B cell (primary cell): ENCODE results near the gene PTGIR. TPM values are rescaled to one million over a fixed set of nuclear protein-coding genes. Genes with fewer than 3 reads are reported as not detected.

Source experiments
- ATAC-seq: fragments of 200-7000 bp; cut with Tn5 transposase; one replicate; pipeline ENCODE4 v1.10.0; 2021; ENCODE audit warnings: low read depth, mild to moderate bottlenecking, moderate number of reproducible peaks, moderate library complexity
- CTCF ChIA-PET: fragments of 350-600 bp; sonication (Branson Sonifier 250); formaldehyde crosslinking; loops from one replicate; lab custom pipeline; 2021; ENCODE audit warnings: antibody characterized with exemption, inconsistent platforms; lab: Charles Lee
- POLR2A ChIA-PET: fragments of 350-600 bp; sonication (Branson Sonifier 250); formaldehyde crosslinking; loops from one replicate; lab custom pipeline; 2021; ENCODE audit warnings: antibody characterized with exemption; lab: Charles Lee
- DNase-seq: peaks from one replicate; pipeline ENCODE4 v3.0.0; 2013
- H2AFZ ChIP-seq: 2 replicates; pipeline ENCODE4 v1.6.1; 2012; ENCODE audit warnings: mild to moderate bottlenecking, low read depth, low read length; ENCODE audit not compliant: insufficient read depth, poor library complexity, severe bottlenecking
- H3K27ac ChIP-seq, 2 donors: 1 replicate in 1 of 2; 2 replicates in 1 of 2; pipeline ENCODE4 v1.5.1; 2012 to 2013; ENCODE audit warnings: low read length in 2 of 2, mild to moderate bottlenecking in 2 of 2, moderate library complexity in 1 of 2
- H3K27me3 ChIP-seq, 4 experiments: fragments of 200-600 bp in 1 of 4; sonication (generic) in 1 of 4; replicated peaks in 1 of 4; 1 replicate in 2 of 4; 2 replicates in 2 of 4; pipeline versions ENCODE4 v1.6.1 to v1.7.0; 2013 to 2016; ENCODE audit warnings: low read length in 3 of 4, mild to moderate bottlenecking in 2 of 4, mixed read lengths in 1 of 4, moderate library complexity in 1 of 4; ENCODE audit not compliant: insufficient read depth in 4 of 4, control insufficient read depth in 3 of 4; ENCODE audit errors: control extremely low read depth in 1 of 4
- H3K36me3 ChIP-seq, 2 experiments: replicated peaks in 1 of 2; 1 replicate in 1 of 2; 2 replicates in 1 of 2; pipeline versions ENCODE4 v1.6.1 to v1.7.1; 2013; ENCODE audit warnings: low read length in 1 of 2; ENCODE audit not compliant: insufficient read depth in 2 of 2, control insufficient read depth in 1 of 2; ENCODE audit errors: control extremely low read depth in 1 of 2, extremely low read depth in 1 of 2
- H3K4me1 ChIP-seq, 2 donors: fragments of 200-600 bp in 1 of 2; sonication (generic) in 1 of 2; 1 replicate in 1 of 2; 2 replicates in 1 of 2; pipeline versions ENCODE4 v1.5.1 to v1.6.1; 2013 to 2017; ENCODE audit warnings: low read length in 2 of 2; ENCODE audit not compliant: control insufficient read depth in 2 of 2, insufficient read depth in 2 of 2
- H3K4me2 ChIP-seq: replicated peaks from 2 replicates; pipeline ENCODE3; 2012; ENCODE audit warnings: mild to moderate bottlenecking, low read depth, low read length; ENCODE audit not compliant: poor library complexity, severe bottlenecking
- H3K4me3 ChIP-seq, 5 experiments: fragments of 200-600 bp in 1 of 5; sonication (generic) in 1 of 5; 1 replicate in 3 of 5; 2 replicates in 2 of 5; pipeline versions ENCODE4 v1.5.1 to v1.7.0; 2011 to 2016; ENCODE audit warnings: low read length in 4 of 5, mild to moderate bottlenecking in 4 of 5, low read depth in 2 of 5, control low read depth in 1 of 5, moderate library complexity in 1 of 5; ENCODE audit not compliant: insufficient read depth in 1 of 5; ENCODE audit errors: control extremely low read depth in 1 of 5, extremely low read depth in 1 of 5
- H3K79me2 ChIP-seq: fragments of 200-600 bp; sonication (generic); one replicate; pipeline ENCODE4 v1.6.0; 2016; ENCODE audit warnings: low read length; ENCODE audit not compliant: control insufficient read depth, insufficient read depth
- H3K9ac ChIP-seq: fragments of 200-600 bp; sonication (generic); 2 replicates; pipeline ENCODE4 v1.6.1; 2017; ENCODE audit warnings: mild to moderate bottlenecking, low read length, moderate library complexity
- H3K9me3 ChIP-seq, 3 donors: one replicate each; pipeline versions ENCODE4 v1.6.1 to v1.7.1; 2013; ENCODE audit warnings: low read length in 2 of 3; ENCODE audit not compliant: control insufficient read depth in 2 of 3, insufficient read depth in 1 of 3; ENCODE audit errors: control extremely low read depth in 1 of 3
- H4K20me1 ChIP-seq: 2 replicates; pipeline ENCODE4 v1.6.0; 2012; ENCODE audit warnings: mild to moderate bottlenecking, low read length; ENCODE audit not compliant: insufficient read depth, control insufficient read depth, poor library complexity, severe bottlenecking
- H3K27ac Mint-ChIP-seq: one replicate; pipeline ENCODE4 v1.8.0; 2021; ENCODE audit warnings: mixed read lengths
- H3K27me3 Mint-ChIP-seq: one replicate; pipeline ENCODE4 v1.8.0; 2021; ENCODE audit warnings: mixed read lengths
- H3K4me1 Mint-ChIP-seq: one replicate; pipeline ENCODE4 v1.8.0; 2021; ENCODE audit warnings: mixed read lengths
- H3K4me3 Mint-ChIP-seq: one replicate; pipeline ENCODE4 v1.8.0; 2021; ENCODE audit warnings: mixed read lengths
- H3K9me3 Mint-ChIP-seq: one replicate; pipeline ENCODE4 v1.8.0; 2022; ENCODE audit warnings: mixed read lengths; ENCODE audit not compliant: insufficient read depth
- CTCF ChIP-seq: fragments of 200-600 bp; IDR thresholded peaks from one replicate; pipeline ENCODE4 v1.8.0; 2022; ENCODE audit warnings: antibody characterized with exemption, mild to moderate bottlenecking
- EZH2 ChIP-seq: IDR thresholded peaks from 2 replicates; pipeline ENCODE4 v1.6.1; 2012; ENCODE audit warnings: borderline replicate concordance, low read depth, mild to moderate bottlenecking, moderate library complexity, low read length; ENCODE audit not compliant: insufficient read depth, poor library complexity, severe bottlenecking
- WGBS: methylation state at CpG from one replicate; pipeline ENCODE4 v1.1.5; 2013; ENCODE audit warnings: missing lambda C conversion rate; ENCODE audit not compliant: insufficient coverage; 5-methylcytosine and 5-hydroxymethylcytosine counted together
- intact Hi-C: fragments of 100-400 bp; cut with micrococcal nuclease; formaldehyde crosslinking; loops from one replicate; pipeline ENCODE4 v1.10.0; 2022
- polyA plus RNA-seq: library from polyadenylated mRNA; depleted of rRNA; stranded (reverse); fragments of >200 nt; gene quantifications from 2 replicates; pipeline ENCODE4 v1.2.3, GENCODE V29; 2012
- total RNA-seq, 2 donors: library from RNA; stranded (reverse); fragments of 120-200 nt in 1 of 2; gene quantifications; 1 replicate in 1 of 2; 2 replicates in 1 of 2; pipeline versions ENCODE4 v1.2.3 to v1.2.4, GENCODE V29; 2013 to 2022

The PTGIR gene
- total and polyA plus RNA-seq, 2 donors (not counting 1 experiment from before 2014, with no cell fraction given): 1.9 to 2.1 TPM

- TF ChIP-seq CTCF (no peak), EZH2 (no peak)
- no peak for ATAC-seq
- ChIA-PET CTCF (no interaction called here), POLR2A (interaction anchor here (0.7 kb wide), 1 partner anchor 11 kb away, joined by 6 read pairs; no protein-coding TSS in a partner anchor)
- H3K4me3 ChIP-seq: no peak overlapping the region
- Mint-ChIP-seq H3K27me3 (peaks cover 57% of the 10 kb centered on the region), H3K4me3 (peak overlapping the region; percentile 42), H3K27ac (peak overlapping the region; percentile 69), H3K4me1 (peaks cover 8% of the 10 kb centered on the region), H3K9me3 (no peaks in the 10 kb centered on the region)
- H2AFZ ChIP-seq: no peak overlapping the region
- H3K9ac ChIP-seq: no peak overlapping the region
- intact Hi-C loops: no loop called here
- peaks cover 6 to 8% of the 10 kb centered on the region in 2 donors for H3K4me1 ChIP-seq
- no peak overlapping the region for H3K27ac ChIP-seq
- no peaks in the 10 kb centered on the region for H4K20me1 ChIP-seq
- peaks cover 0 to 56% (median 24%) of the 10 kb centered on the region in 4 experiments for H3K27me3 ChIP-seq
- peak; percentile 31 for DNase-seq
- peaks cover 0 to 26% (median 14%) of the 10 kb centered on the region in 3 donors for H3K9me3 ChIP-seq
- 26% methylated on average over 58 of the region's 63 CpGs for WGBS
- H3K36me3 ChIP-seq: no peaks in the 10 kb centered on the region
- no peaks in the 10 kb centered on the region for H3K79me2 ChIP-seq
- H3K4me2 ChIP-seq: peak overlapping the region; percentile 8
Measured at GRCh38 chr19:46648060-46648960, 23.4 kb upstream of the PTGIR start.

DNA sequence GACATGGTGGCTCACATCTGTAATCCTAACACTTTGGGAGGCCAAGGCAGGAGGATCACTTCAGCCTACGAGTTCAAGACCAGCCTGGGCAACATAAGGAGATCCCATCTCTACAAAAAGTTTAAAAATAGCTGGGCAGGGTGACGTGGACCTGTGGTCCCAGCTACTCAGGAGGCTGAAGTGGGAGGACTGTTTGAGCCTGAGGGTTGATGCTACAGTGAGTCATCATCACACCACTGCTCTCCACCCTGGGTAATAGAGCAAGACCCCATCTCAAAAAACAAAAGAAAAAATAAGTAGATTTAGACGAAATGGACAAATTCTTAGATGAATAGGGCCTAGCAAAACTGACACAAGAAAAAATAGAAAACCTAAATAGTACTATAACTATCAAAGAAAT lies 21.5 kb upstream of the PTGIR start:
- Histone ChIP-seq H3K9me3 (peaks cover 0 to 26% (median 14%) of the 10 kb centered on the region in 3 donors), H3K27me3 (peaks cover 0 to 45% (median 22%) of the 10 kb centered on the region in 4 experiments), H3K79me2 (no peaks in the 10 kb centered on the region), H3K4me2 (no peak overlapping the region), H3K4me3 (no peak overlapping the region), H4K20me1 (no peaks in the 10 kb centered on the region), H3K4me1 (peaks cover 6 to 8% of the 10 kb centered on the region in 2 donors), H3K27ac (no peak overlapping the region), H3K36me3 (no peaks in the 10 kb centered on the region), H3K9ac (no peak overlapping the region), H2AFZ (no peak overlapping the region)
- Mint-ChIP-seq H3K27ac (no peak overlapping the region), H3K4me3 (no peak overlapping the region), H3K9me3 (no peaks in the 10 kb centered on the region), H3K27me3 (peaks cover 54% of the 10 kb centered on the region), H3K4me1 (peaks cover 8% of the 10 kb centered on the region)
- ChIA-PET POLR2A (interaction anchor here (0.7 kb wide), 1 partner anchor 13 kb away, joined by 5 read pairs; no protein-coding TSS in a partner anchor), CTCF (interaction anchor here (0.7 kb wide), 1 partner anchor 499 kb away, joined by 3 read pairs; no protein-coding TSS in a partner anchor)
- intact Hi-C loops: no loop called here
- TF ChIP-seq CTCF (no peak), EZH2 (no peak)
- no CpG with 5 or more reads among the region's 3 CpGs for WGBS
- no peak for DNase-seq
- ATAC-seq: no peak
